GM13976 (cell line): ENCODE results near the gene CCDC183.
"Not testable (repeated sequence)": the region's sequence is repeated elsewhere in the genome, so short reads cannot be mapped to it uniquely, and the experiment has no call there.

ENCODE experiments used
- DNase-seq: peaks from one replicate; pipeline ENCODE4 v3.0.0; 2012; ENCODE audit warnings: low spot score
- in situ Hi-C: fragments of 300-500 bp; cut with MboI; formaldehyde crosslinking; loops from one replicate; pipeline ENCODE4 v1.12.0; 2022; ENCODE audit warnings: low sequenced_read_pairs, mixed read lengths, inconsistent platforms; ENCODE audit not compliant: unreplicated experiment
- TF ChIP-seq, protein P1 (sequence below): IDR thresholded peaks from 2 replicates; pipeline ENCODE4 v1.5.1; 2012; ENCODE audit warnings: borderline replicate concordance, mild to moderate bottlenecking; ENCODE audit not compliant: insufficient read depth; ENCODE audit errors: extremely low read depth, missing control alignments, control extremely low read depth

CCDC183 gene

DNA sequence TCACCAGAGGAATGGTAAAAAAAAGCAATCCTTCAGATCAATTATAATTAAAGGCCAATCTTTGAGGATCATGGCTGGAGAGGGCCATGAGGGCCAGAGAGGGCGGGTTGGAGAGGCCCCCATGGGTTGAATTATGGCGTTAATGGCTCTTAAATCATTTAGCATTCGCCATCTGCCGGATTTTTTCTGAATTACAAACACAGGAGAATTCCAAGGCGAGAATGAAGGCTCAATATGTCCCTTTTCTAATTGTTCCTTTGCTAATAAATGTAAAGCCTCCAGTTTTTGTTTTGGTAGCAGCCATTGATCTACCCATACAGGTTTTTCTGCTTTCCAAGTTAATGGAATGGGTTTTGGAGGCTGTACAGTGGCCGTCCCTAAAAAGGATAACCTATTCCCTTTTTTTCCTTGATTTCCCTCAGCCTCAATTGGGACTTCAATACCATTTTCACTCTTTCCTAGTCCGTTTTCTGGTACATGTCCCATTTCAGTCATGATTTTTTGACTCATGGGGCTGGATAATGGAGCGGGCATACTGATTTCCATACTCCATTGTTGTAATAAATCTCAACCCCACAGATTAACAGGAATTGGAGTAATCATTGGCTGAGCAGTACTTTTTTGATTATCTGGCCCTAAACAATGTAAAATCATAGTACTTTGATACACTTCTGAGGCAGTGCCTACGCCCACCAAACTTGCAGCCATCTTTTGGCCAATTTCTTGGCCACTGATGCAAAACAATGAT is 11.7 kb upstream of the CCDC183 start:
- in situ Hi-C loops, result no loop called here
- DNase-seq, result peak; percentile 51
- TF ChIP-seq, protein P1, sequence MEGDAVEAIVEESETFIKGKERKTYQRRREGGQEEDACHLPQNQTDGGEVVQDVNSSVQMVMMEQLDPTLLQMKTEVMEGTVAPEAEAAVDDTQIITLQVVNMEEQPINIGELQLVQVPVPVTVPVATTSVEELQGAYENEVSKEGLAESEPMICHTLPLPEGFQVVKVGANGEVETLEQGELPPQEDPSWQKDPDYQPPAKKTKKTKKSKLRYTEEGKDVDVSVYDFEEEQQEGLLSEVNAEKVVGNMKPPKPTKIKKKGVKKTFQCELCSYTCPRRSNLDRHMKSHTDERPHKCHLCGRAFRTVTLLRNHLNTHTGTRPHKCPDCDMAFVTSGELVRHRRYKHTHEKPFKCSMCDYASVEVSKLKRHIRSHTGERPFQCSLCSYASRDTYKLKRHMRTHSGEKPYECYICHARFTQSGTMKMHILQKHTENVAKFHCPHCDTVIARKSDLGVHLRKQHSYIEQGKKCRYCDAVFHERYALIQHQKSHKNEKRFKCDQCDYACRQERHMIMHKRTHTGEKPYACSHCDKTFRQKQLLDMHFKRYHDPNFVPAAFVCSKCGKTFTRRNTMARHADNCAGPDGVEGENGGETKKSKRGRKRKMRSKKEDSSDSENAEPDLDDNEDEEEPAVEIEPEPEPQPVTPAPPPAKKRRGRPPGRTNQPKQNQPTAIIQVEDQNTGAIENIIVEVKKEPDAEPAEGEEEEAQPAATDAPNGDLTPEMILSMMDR, result no peak

DNA sequence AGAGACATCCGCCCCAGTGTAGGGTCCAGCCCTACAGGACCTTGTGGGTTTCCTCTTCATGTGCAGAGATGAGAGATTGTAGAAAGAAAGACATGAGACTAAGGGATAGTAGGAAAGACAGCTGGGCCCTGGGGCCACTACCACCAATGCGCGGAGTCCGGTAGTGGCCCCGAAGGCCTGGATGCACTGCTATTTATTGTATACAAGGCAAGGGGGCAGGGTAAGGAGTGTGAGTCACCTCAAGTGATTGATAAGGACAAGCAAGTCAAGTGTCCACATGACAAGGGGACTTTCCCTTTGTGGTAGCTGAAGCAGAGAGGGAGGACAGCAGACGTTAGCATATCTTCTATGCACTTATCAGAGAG is 11.2 kb upstream of the CCDC183 start:
- DNase-seq, result peak; percentile 40
- TF ChIP-seq, protein P1, result no peak
- in situ Hi-C loops, result no loop called here

DNA sequence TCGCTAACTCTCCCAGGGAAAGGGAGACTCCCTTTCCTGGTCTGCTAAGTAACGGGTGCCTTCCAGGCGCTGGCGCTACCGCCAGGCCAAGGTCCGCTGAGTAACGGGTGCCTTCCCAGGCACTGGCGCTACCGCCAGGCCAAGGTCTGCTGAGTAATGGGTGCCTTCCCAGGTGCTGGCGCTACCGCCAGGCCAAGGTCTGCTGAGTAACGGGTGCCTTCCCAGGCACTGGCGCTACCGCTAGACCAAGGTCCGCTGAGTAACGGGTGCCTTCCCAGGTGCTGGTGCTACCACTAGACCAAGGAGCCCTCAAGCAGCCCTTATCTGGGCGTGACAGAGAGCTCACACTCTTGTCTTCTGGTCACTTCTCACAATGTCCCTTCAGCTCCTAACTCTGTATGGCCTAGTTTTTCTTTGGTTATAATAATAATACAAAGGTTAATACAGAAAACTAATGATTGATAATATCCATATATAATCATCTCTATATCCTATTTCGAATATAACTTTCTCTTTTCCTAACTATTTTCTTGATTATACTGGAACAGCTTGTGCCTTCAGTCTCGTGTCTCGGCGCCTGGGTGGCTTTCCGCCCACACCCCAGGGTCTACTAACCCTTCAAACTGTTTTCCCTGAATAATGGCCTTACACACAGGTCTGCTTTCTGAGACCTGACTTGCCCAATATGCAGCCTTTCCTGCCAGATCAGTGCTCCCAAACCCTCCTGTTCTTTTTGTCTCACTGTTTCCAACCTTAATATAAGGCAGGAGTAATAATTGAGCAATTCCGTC is 10.4 kb upstream of the CCDC183 start:
- not testable (repeated sequence) for DNase-seq

GRCh38 chr9:136786451-136786850 is 9.7 kb upstream of the CCDC183 start:
- in situ Hi-C loops, result no loop called here
- no peak for DNase-seq
- TF ChIP-seq, protein P1, result no peak

More for the DNA sequence above, 10.4 kb upstream of the CCDC183 start:
- in situ Hi-C loops, result not testable (repeated sequence)

GRCh38 chr9:136786983-136787382 is 9.2 kb upstream of the CCDC183 start:
- in situ Hi-C loops, DNase-seq: not testable (repeated sequence)

GRCh38 chr9:136787690-136788400 is 8.3 kb upstream of the CCDC183 start:
- in situ Hi-C loops, result no loop called here
- TF ChIP-seq, protein P1, result peak; percentile 88
- peak; percentile 68 for DNase-seq

DNA sequence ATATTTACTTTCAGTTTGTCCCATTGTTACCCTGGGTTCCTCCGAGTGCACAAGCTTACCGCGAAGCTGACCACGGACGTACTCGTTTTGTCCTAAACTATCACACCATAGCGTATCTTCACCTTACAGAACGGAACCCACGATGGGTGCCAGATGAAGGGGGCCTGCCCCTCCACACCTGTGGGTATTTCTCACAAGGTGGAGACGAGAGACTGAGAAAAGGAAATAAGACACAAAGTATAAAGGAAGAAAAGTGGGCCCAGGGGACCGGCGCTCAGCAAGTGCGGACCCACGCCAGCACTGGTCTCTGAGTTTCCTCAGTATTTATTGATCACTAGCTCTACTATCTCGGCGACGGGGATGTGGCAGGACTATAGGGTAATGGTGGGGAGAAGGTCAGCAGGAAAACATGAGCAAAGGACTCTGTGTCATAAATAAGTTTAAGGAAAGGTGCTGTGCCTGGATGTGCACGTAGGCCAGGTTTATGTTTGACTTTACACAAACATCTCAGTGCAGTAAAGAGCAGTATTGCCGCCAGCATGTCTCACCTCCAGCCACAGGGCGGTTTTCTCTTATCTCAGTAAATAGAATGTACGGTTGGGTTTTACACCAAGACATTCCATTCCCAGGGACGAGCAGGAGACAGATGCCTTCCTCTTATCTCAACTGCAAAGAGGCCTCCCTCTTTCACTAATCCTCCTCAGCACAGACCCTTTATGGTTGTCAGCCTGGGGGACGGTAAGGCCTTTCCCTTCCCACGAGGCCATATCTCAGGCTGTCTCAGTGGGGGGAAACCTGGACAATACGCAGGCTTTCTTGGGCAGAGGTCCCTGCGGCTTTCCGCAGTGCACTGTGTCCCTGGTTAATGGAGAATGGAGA is 7.3 kb upstream of the CCDC183 start:
- DNase-seq, in situ Hi-C loops: not testable (repeated sequence)
